Suppressor macrophage treated with lipopolysaccharide for 4 hours (primary cell): Measurements from ENCODE around the gene FNIP1.

Experiments
- DNase-seq: peaks from one replicate; pipeline ENCODE4 v3.0.0-alpha.2; 2020

The FNIP1 gene

DNA sequence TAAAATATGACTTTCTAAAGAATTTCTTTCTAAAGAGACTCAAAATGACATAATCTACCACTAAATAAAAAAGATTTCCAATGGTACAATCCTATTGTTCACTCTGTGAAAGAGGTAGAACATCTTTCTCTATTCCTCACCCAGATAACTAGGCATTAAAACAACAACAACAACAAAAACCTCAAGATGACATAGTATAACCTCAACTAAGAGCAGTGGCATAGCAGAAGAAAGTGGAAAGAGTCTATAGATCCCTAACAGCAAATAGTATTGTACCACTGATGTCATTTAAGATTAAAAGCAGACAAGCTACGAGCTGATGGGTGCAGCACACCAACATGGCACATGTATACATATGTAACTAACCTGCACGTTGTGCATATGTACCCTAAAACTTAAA lies 191.7 kb downstream of the FNIP1 start:
- no peak for DNase-seq

DNA sequence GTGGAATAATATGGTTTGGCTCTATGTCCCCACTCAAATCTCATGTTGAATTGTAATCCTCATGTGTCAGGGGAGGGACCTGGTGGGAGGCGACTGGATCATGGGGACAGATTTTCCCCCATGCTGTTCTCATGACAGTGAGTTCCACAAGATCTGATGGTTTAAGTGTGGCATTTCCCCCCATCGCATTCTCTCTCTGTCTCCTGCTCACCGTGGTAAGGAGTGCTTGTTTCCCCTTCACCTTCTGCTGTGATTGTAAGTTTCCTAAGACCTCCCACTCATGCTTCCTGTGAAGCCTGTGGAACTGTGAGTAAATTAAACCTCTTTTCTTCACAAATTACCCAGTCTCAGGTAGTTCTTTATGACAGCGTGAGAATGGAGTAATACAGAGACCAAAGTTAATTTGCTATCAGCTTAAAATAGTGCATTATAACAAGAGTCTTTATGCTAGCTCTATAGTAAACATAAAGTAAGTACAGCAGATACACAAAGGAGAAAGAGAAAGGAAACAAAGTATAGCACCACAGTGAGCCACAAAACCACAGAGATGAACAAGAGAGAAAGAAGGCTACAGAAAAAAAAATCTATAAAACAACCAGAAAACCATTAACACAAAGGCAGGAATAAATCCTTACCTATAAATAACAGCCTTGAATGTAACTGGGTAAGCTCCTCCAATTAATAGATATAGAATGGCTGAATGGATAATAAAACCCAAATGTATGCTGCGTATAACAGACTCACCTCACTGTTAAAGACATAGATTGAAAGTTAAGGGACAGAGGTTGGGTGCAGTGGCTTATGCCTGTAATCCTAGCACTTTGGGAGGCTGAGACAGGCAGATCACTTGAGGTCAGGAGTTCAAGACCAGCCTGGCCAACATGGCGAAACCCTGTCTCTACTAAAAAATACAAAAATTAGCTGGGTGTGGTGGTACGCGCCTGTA lies 201.5 kb downstream of the FNIP1 start:
- no peak for DNase-seq

DNA sequence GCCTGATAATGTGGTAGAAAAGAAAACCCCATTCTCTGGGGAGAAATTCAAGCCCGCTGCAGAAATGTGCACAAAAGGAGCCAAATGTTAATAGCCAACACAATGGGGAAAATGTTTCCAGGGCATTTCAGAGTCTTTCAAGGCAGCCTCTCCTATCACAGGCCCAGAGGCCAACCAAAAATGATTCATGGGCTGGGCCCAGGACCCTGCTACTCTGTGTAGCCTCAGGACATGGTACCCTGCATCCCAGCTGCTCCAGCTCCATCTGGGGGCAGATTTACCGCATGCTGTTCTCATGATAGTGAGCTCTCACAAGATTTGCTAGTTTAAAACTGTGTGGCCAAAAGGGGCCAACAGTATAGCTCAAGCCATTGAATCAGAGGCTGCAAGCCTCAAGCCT lies 202.9 kb downstream of the FNIP1 start:
- DNase-seq = no peak

DNA sequence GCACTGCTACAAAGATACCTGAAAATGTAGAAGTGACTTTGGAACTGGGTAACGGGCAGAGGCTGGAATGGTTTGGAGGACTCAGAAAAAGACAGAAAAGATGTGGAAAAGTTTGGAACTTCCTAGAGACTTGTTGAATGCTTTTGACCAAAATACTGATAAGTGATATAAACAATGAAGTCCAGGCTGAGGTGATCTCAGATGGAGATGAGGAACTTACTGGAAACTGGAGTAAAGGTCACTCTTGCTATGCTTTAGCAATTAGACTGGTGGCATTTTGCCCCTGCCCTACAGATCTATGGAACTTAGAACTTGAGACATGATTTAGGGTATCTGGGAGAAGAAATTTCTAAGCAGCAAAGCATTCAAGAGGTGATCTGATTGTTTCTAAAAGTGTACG lies 203.4 kb downstream of the FNIP1 start:
- peak; percentile 6 for DNase-seq
